NCI-H1092 treated with DMSO at 0.1 percent for 48 hours (cell line): Measurements from ENCODE around the gene CHFR.
"Not testable (repeated sequence)": the region's sequence is repeated elsewhere in the genome, so short reads cannot be mapped to it uniquely, and the experiment has no call there.

Experiments
- DNase-seq: peaks from one replicate; lab custom pipeline; 2025; lab: John Stamatoyannopoulos, UW

CHFR gene

GRCh38 chr12:132874620-132875019, 12.8 kb downstream of the CHFR start:
- DNase-seq = not testable (repeated sequence)

- no peak for DNase-seq
These were observed 13.2 kb downstream of the CHFR start for GRCh38 chr12:132874175-132874574.

- DNase-seq = no peak
These were observed 13.7 kb downstream of the CHFR start for GRCh38 chr12:132873724-132874123.

GRCh38 chr12:132872975-132873421, 14.4 kb downstream of the CHFR start:
- no peak for DNase-seq

GRCh38 chr12:132872073-132872855, 15.1 kb downstream of the CHFR start:
- DNase-seq = no peak

GRCh38 chr12:132869551-132869950, 17.9 kb downstream of the CHFR start:
- DNase-seq = no peak

- DNase-seq = no peak
These were observed 21.1 kb downstream of the CHFR start for GRCh38 chr12:132866251-132866828.

GRCh38 chr12:132861558-132861957, 25.8 kb downstream of the CHFR start:
- no peak for DNase-seq

- DNase-seq = no peak
These were observed 28.6 kb downstream of the CHFR start for GRCh38 chr12:132858718-132859266.

- DNase-seq = not testable (repeated sequence)
These were observed 30.4 kb downstream of the CHFR start for GRCh38 chr12:132857019-132857418.

GRCh38 chr12:132856581-132856980, 30.8 kb downstream of the CHFR start:
- no peak for DNase-seq

GRCh38 chr12:132855211-132855610, 32.2 kb downstream of the CHFR start:
- not testable (repeated sequence) for DNase-seq

GRCh38 chr12:132853285-132854092, 33.9 kb downstream of the CHFR start:
- DNase-seq = no peak

GRCh38 chr12:132852496-132852895, 34.9 kb downstream of the CHFR start:
- no peak for DNase-seq

- DNase-seq = no peak
These were observed 35.9 kb downstream of the CHFR start for GRCh38 chr12:132851465-132851864.

GRCh38 chr12:132850291-132850690, 37.1 kb downstream of the CHFR start:
- no peak for DNase-seq

- DNase-seq = no peak
These were observed 38.9 kb downstream of the CHFR start for GRCh38 chr12:132848521-132848920.

- no peak for DNase-seq
These were observed 39.7 kb downstream of the CHFR start for GRCh38 chr12:132847363-132848356.

- DNase-seq = not testable (repeated sequence)
These were observed 42.7 kb downstream of the CHFR start for GRCh38 chr12:132844681-132845080.

- DNase-seq = no peak
These were observed 44.9 kb downstream of the CHFR start for GRCh38 chr12:132842449-132843045.

- DNase-seq = no peak
These were observed 46.3 kb downstream of the CHFR start for GRCh38 chr12:132841151-132841550.
